Measurements from ENCODE around the gene RAB43.

Gene RAB43

GRCh38 chr3:129130291-129130813 lies 8.7 kb upstream of the RAB43 start:
- H3K27ac Mint-ChIP-seq: no peak overlapping the region

GRCh38 chr3:129128357-129129155 lies 7.0 kb upstream of the RAB43 start:
- H3K4me3 Mint-ChIP-seq: no peak overlapping the region
- H3K27me3 Mint-ChIP-seq (ENCODE audit: low read depth): no peaks in the 10 kb centered on the region
- H3K9me3 Mint-ChIP-seq: no peaks in the 10 kb centered on the region
- peak overlapping the region; percentile 50 for H3K27ac Mint-ChIP-seq
- peaks cover 7% of the 10 kb centered on the region for H3K4me1 Mint-ChIP-seq (ENCODE audit: low read depth)
- peaks cover 38% of the 10 kb centered on the region for H3K36me3 Mint-ChIP-seq (ENCODE audit: low read depth)

More at GRCh38 chr3:129130291-129130813, 8.7 kb upstream of the RAB43 start:
- Mint-ChIP-seq H3K4me1 (ENCODE audit: low read depth) (peaks cover 7% of the 10 kb centered on the region), H3K4me3 (no peak overlapping the region), H3K27me3 (ENCODE audit: low read depth) (no peaks in the 10 kb centered on the region), H3K36me3 (ENCODE audit: low read depth) (peaks cover 44% of the 10 kb centered on the region), H3K9me3 (no peaks in the 10 kb centered on the region)

GRCh38 chr3:129126726-129127280 lies 5.2 kb upstream of the RAB43 start:
- Mint-ChIP-seq H3K4me1 (ENCODE audit: low read depth) (peaks cover 14% of the 10 kb centered on the region), H3K4me3 (no peak overlapping the region), H3K9me3 (no peaks in the 10 kb centered on the region), H3K36me3 (ENCODE audit: low read depth) (peaks cover 25% of the 10 kb centered on the region), H3K27ac (peak overlapping the region; percentile 70), H3K27me3 (ENCODE audit: low read depth) (no peaks in the 10 kb centered on the region)

- Mint-ChIP-seq H3K27ac (peak overlapping the region; percentile 72), H3K9me3 (no peaks in the 10 kb centered on the region), H3K4me1 (ENCODE audit: low read depth) (peaks cover 25% of the 10 kb centered on the region), H3K36me3 (ENCODE audit: low read depth) (peaks cover 32% of the 10 kb centered on the region), H3K4me3 (peak overlapping the region; percentile 13), H3K27me3 (ENCODE audit: low read depth) (no peaks in the 10 kb centered on the region)
These were observed 1.9 kb upstream of the RAB43 start for GRCh38 chr3:129123314-129124060.

- peak overlapping the region; percentile 22 for H3K4me3 Mint-ChIP-seq
- H3K9me3 Mint-ChIP-seq: no peaks in the 10 kb centered on the region
- peak overlapping the region; percentile 72 for H3K27ac Mint-ChIP-seq
- H3K4me1 Mint-ChIP-seq (ENCODE audit: low read depth): peaks cover 33% of the 10 kb centered on the region
- H3K36me3 Mint-ChIP-seq (ENCODE audit: low read depth): peaks cover 38% of the 10 kb centered on the region
- no peaks in the 10 kb centered on the region for H3K27me3 Mint-ChIP-seq (ENCODE audit: low read depth)
These were observed 908 bp upstream of the RAB43 start for GRCh38 chr3:129122412-129123011.

DNA sequence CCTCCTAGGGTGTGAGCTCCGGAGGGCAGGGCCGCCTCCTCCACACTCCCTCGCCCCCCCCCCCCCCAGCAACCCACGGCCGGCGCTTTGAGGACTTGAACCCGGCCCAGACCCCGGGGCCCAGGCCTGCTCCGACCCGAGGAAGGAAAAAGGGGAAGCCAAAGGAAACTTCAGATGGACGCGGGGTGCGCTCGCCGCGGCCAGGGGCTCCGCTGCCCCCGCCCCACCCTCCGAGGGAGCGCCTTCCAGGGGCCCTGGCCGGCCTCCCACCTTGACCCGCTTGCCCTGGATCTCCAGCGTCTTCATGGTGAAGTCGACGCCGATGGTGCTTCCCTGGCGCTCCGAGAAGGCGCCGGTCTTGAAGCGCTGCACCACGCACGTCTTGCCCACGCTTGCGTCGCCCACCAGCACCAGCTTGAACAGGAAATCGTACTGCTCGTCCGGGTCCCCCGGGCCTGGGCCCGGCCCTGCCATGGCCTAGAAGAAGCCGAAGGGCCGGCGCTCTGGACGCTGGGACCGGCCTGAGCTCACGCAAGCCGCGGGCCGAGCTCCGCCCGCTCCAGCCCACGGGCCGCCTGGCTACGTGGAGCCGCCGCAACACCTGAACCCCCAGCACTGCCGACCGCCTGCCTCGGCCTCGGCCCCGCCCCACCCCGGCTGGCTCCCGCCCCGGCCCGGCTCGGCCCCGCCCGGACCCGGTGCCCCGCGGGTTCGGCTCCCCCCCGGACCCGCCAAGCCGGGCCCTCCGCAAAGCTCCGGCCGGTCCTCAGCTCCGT lies 400 bp downstream of the RAB43 start:
- no peaks in the 10 kb centered on the region for H3K9me3 Mint-ChIP-seq
- no peaks in the 10 kb centered on the region for H3K27me3 Mint-ChIP-seq (ENCODE audit: low read depth)
- peak overlapping the region; percentile 98 for H3K4me3 Mint-ChIP-seq
- peaks cover 42% of the 10 kb centered on the region for H3K36me3 Mint-ChIP-seq (ENCODE audit: low read depth)
- H3K4me1 Mint-ChIP-seq (ENCODE audit: low read depth): peaks cover 43% of the 10 kb centered on the region
- H3K27ac Mint-ChIP-seq: peak overlapping the region; percentile 99

GRCh38 chr3:129120254-129121004 lies 1.2 kb downstream of the RAB43 start:
- H3K27me3 Mint-ChIP-seq (ENCODE audit: low read depth): no peaks in the 10 kb centered on the region
- peaks cover 44% of the 10 kb centered on the region for H3K36me3 Mint-ChIP-seq (ENCODE audit: low read depth)
- H3K27ac Mint-ChIP-seq: peak overlapping the region; percentile 99
- H3K4me1 Mint-ChIP-seq (ENCODE audit: low read depth): peaks cover 48% of the 10 kb centered on the region
- peak overlapping the region; percentile 98 for H3K4me3 Mint-ChIP-seq
- H3K9me3 Mint-ChIP-seq: no peaks in the 10 kb centered on the region

DNA sequence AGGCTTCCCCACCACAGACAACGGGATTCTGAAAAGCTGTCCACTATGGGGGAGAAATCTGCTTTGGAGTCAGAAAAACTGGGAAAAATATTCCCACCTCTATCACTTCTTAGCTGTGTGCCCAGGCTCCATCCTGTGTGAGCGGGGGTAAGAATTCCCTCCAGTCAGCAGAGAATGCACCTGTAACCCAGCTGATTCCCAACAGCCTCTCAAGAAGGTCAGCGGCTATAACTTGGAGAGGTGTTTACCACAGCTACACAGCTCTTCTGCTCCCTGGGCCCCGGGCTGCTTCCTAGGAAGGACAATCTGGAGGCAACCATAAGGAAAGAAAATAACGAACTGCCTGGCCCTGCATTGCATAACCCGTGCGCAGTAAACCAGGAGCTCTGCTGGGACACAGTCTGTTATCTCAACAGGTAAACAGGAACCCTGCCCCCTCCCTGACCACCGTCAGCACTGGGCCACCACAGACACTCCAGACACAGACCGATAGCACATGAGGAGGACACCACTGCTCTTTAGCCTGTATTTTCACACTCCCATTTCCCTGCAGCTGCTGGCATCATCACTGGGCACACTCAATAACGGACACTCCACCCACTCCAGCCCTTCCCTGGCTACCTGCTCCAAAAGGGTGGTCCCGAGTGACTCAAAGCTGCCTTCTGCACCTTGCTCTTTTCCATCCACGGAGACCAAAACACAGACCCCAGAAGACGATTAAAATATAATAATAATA lies 2.1 kb downstream of the RAB43 start:
- peaks cover 46% of the 10 kb centered on the region for H3K36me3 Mint-ChIP-seq (ENCODE audit: low read depth)
- peak overlapping the region; percentile 99 for H3K27ac Mint-ChIP-seq
- no peaks in the 10 kb centered on the region for H3K9me3 Mint-ChIP-seq
- H3K27me3 Mint-ChIP-seq (ENCODE audit: low read depth): no peaks in the 10 kb centered on the region
- H3K4me3 Mint-ChIP-seq: peak overlapping the region; percentile 98
- H3K4me1 Mint-ChIP-seq (ENCODE audit: low read depth): peaks cover 53% of the 10 kb centered on the region

DNA sequence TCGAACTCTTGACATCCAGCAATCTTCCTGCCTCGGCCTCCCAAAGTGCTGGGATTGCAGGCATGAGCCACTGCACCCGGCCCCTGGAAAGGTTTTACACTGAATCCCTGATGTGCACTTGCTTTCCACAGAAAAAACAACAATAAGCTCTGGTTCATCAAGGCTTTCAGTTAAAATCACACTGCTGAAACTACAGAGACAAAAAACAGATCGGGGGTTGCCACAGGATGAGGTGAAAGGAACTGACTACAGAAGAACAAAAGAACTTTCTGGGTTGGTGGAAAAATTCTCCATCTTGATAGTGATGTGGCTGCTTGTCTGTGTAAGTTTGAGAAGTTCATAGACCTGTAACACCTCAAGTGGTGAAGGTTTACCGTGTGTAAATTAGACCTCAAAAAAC lies 2.9 kb downstream of the RAB43 start:
- Mint-ChIP-seq H3K27ac (peak overlapping the region; percentile 99), H3K4me1 (ENCODE audit: low read depth) (peaks cover 58% of the 10 kb centered on the region), H3K9me3 (no peaks in the 10 kb centered on the region), H3K4me3 (peak overlapping the region; percentile 98), H3K27me3 (ENCODE audit: low read depth) (no peaks in the 10 kb centered on the region), H3K36me3 (ENCODE audit: low read depth) (peaks cover 51% of the 10 kb centered on the region)

GRCh38 chr3:129117134-129117533 lies 4.5 kb downstream of the RAB43 start:
- H3K27ac Mint-ChIP-seq: peak overlapping the region; percentile 99
- peaks cover 59% of the 10 kb centered on the region for H3K36me3 Mint-ChIP-seq (ENCODE audit: low read depth)

GRCh38 chr3:129116482-129116946 lies 5.1 kb downstream of the RAB43 start:
- H3K27ac Mint-ChIP-seq: peak overlapping the region; percentile 89
- peaks cover 56% of the 10 kb centered on the region for H3K4me1 Mint-ChIP-seq (ENCODE audit: low read depth)
- H3K9me3 Mint-ChIP-seq: no peaks in the 10 kb centered on the region
- H3K27me3 Mint-ChIP-seq (ENCODE audit: low read depth): no peaks in the 10 kb centered on the region
- peak overlapping the region; percentile 86 for H3K4me3 Mint-ChIP-seq
- H3K36me3 Mint-ChIP-seq (ENCODE audit: low read depth): peaks cover 60% of the 10 kb centered on the region

More at GRCh38 chr3:129117134-129117533, 4.5 kb downstream of the RAB43 start:
- H3K4me3 Mint-ChIP-seq: peak overlapping the region; percentile 98
- H3K27me3 Mint-ChIP-seq (ENCODE audit: low read depth): no peaks in the 10 kb centered on the region
- H3K9me3 Mint-ChIP-seq: no peaks in the 10 kb centered on the region
- peaks cover 56% of the 10 kb centered on the region for H3K4me1 Mint-ChIP-seq (ENCODE audit: low read depth)

DNA sequence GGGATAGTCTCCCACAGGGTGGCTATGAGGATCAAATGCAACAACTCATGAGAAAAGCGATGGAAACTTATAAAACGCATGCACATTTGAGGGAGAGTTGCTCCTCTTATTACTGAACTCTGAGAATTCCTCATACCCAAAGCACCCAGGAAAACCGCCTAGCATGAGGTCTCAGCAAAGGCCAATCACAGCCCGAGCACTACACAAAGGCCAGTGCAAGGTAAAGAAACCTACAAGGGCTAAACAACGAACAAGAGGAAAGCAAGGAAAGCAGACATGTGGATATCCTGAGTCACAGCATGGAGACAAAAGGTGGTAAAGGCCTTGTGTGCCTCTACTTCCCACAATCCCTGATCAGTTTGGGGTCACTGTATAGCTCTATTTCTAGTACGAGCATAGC lies 7.1 kb downstream of the RAB43 start:
- H3K4me1 Mint-ChIP-seq (ENCODE audit: low read depth): peaks cover 64% of the 10 kb centered on the region
- peaks cover 62% of the 10 kb centered on the region for H3K36me3 Mint-ChIP-seq (ENCODE audit: low read depth)
- H3K27ac Mint-ChIP-seq: peak overlapping the region; percentile 86
- H3K27me3 Mint-ChIP-seq (ENCODE audit: low read depth): no peaks in the 10 kb centered on the region
- H3K9me3 Mint-ChIP-seq: no peaks in the 10 kb centered on the region
- H3K4me3 Mint-ChIP-seq: peak overlapping the region; percentile 21
